Chondrocyte (in vitro differentiated cells): Measurements from ENCODE around the gene DSCAML1. TPM values are rescaled to one million over a fixed set of nuclear protein-coding genes. Genes with fewer than 3 reads are reported as not detected.
A peak's percentile ranks its signal among the peaks of the same experiment; 100 is the strongest.

Source experiments
- DNase-seq: peaks from one replicate; pipeline ENCODE4 v3.0.0; 2021; ENCODE audit warnings: mixed read lengths, low spot score
- H3K27ac Mint-ChIP-seq: one replicate; pipeline ENCODE4 v1.8.0; 2021; ENCODE audit warnings: mild to moderate bottlenecking, moderate library complexity, mixed read lengths; ENCODE audit not compliant: unreplicated experiment
- H3K27me3 Mint-ChIP-seq: 2 replicates; pipeline ENCODE4 v1.8.0; 2021; ENCODE audit warnings: low read depth, mixed read lengths
- H3K36me3 Mint-ChIP-seq: 2 replicates; pipeline ENCODE4 v1.8.0; 2021; ENCODE audit warnings: low read depth, mixed read lengths
- H3K4me1 Mint-ChIP-seq: 2 replicates; pipeline ENCODE4 v1.8.0; 2021; ENCODE audit warnings: low read depth, mild to moderate bottlenecking, mixed read lengths
- H3K4me3 Mint-ChIP-seq: one replicate; pipeline ENCODE4 v1.8.0; 2021; ENCODE audit warnings: mild to moderate bottlenecking, moderate library complexity, mixed read lengths; ENCODE audit not compliant: unreplicated experiment
- H3K9me3 Mint-ChIP-seq: 2 replicates; pipeline ENCODE4 v1.8.0; 2021; ENCODE audit warnings: low read depth, mixed read lengths
- CTCF ChIP-seq: fragments of 200-600 bp; sonication (generic); IDR thresholded peaks from 2 replicates; pipeline ENCODE4 v1.5.0; 2021; ENCODE audit warnings: antibody characterized with exemption, mild to moderate bottlenecking, moderate library complexity
- total RNA-seq: library from RNA; stranded (reverse); gene quantifications from 3 replicates; pipeline ENCODE4 v1.2.1, GENCODE V29; 2021

Gene DSCAML1
- total RNA-seq, 1 donor from 2014 or later, result not detected

GRCh38 chr11:117437041-117437790 lies 359.8 kb downstream of the DSCAML1 start:
- no peak for TF ChIP-seq CTCF
- DNase-seq, result peak; percentile 79
- no peak overlapping the region for H3K4me3 Mint-ChIP-seq
- H3K4me1 Mint-ChIP-seq, result no peaks in the 10 kb centered on the region
- peaks cover 43% of the 10 kb centered on the region for H3K27me3 Mint-ChIP-seq
- no peak overlapping the region for H3K27ac Mint-ChIP-seq
- no peaks in the 10 kb centered on the region for H3K9me3 Mint-ChIP-seq
- no peaks in the 10 kb centered on the region for H3K36me3 Mint-ChIP-seq

GRCh38 chr11:117435326-117435725 lies 361.7 kb downstream of the DSCAML1 start:
- peak; percentile 47 for DNase-seq
- no peaks in the 10 kb centered on the region for H3K36me3 Mint-ChIP-seq
- no peak overlapping the region for H3K27ac Mint-ChIP-seq
- H3K9me3 Mint-ChIP-seq, result no peaks in the 10 kb centered on the region
- H3K4me3 Mint-ChIP-seq, result no peak overlapping the region
- TF ChIP-seq CTCF, result no peak
- H3K27me3 Mint-ChIP-seq, result peaks cover 45% of the 10 kb centered on the region
- no peaks in the 10 kb centered on the region for H3K4me1 Mint-ChIP-seq

- H3K36me3 Mint-ChIP-seq, result no peaks in the 10 kb centered on the region
- H3K4me1 Mint-ChIP-seq, result no peaks in the 10 kb centered on the region
- H3K27me3 Mint-ChIP-seq, result peaks cover 39% of the 10 kb centered on the region
- H3K9me3 Mint-ChIP-seq, result no peaks in the 10 kb centered on the region
- TF ChIP-seq CTCF, result no peak
- no peak for DNase-seq
- H3K4me3 Mint-ChIP-seq, result no peak overlapping the region
- H3K27ac Mint-ChIP-seq, result no peak overlapping the region
Observed at GRCh38 chr11:117434481-117434880, 362.5 kb downstream of the DSCAML1 start.

- no peak overlapping the region for H3K27ac Mint-ChIP-seq
- no peaks in the 10 kb centered on the region for H3K4me1 Mint-ChIP-seq
- H3K27me3 Mint-ChIP-seq, result peaks cover 38% of the 10 kb centered on the region
- TF ChIP-seq CTCF, result no peak
- no peak overlapping the region for H3K4me3 Mint-ChIP-seq
- DNase-seq, result no peak
- H3K9me3 Mint-ChIP-seq, result no peaks in the 10 kb centered on the region
- no peaks in the 10 kb centered on the region for H3K36me3 Mint-ChIP-seq
Observed at GRCh38 chr11:117433717-117434116, 363.3 kb downstream of the DSCAML1 start.

GRCh38 chr11:117431436-117431835 lies 365.6 kb downstream of the DSCAML1 start:
- Mint-ChIP-seq H3K36me3 (no peaks in the 10 kb centered on the region), H3K9me3 (no peaks in the 10 kb centered on the region), H3K4me1 (no peaks in the 10 kb centered on the region), H3K27me3 (peaks cover 32% of the 10 kb centered on the region), H3K4me3 (no peak overlapping the region), H3K27ac (no peak overlapping the region)
- peak; percentile 49 for DNase-seq
- no peak for TF ChIP-seq CTCF
